Measurements from ENCODE around the gene EPC1.

Gene EPC1

DNA sequence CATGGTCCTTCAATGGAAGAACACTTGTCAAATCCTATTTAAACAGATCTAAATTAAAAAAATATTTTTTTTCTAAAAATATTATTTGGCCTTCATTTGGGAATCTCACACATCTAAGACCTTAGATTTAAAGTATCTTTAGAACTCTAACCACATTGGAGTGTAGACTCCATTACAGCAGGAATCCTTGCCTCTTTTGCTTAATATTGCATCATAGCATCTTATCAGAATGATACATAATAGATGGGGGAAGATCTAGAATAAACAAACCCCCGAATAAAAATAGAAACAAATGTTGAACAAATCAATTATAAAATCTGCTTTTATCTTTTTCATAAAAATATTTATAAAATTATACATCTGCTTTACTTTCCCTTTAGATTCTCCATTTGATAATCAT is 27.6 kb upstream of the EPC1 start:
- TF ChIP-seq, protein P1, sequence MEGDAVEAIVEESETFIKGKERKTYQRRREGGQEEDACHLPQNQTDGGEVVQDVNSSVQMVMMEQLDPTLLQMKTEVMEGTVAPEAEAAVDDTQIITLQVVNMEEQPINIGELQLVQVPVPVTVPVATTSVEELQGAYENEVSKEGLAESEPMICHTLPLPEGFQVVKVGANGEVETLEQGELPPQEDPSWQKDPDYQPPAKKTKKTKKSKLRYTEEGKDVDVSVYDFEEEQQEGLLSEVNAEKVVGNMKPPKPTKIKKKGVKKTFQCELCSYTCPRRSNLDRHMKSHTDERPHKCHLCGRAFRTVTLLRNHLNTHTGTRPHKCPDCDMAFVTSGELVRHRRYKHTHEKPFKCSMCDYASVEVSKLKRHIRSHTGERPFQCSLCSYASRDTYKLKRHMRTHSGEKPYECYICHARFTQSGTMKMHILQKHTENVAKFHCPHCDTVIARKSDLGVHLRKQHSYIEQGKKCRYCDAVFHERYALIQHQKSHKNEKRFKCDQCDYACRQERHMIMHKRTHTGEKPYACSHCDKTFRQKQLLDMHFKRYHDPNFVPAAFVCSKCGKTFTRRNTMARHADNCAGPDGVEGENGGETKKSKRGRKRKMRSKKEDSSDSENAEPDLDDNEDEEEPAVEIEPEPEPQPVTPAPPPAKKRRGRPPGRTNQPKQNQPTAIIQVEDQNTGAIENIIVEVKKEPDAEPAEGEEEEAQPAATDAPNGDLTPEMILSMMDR (IDR thresholded peaks at IDR 0.05): no peak
- Mint-ChIP-seq H3K4me3 (no peak overlapping the region), H3K27me3 (ENCODE audit: low read depth, poor library complexity) (peaks cover 3% of the 10 kb centered on the region), H3K27ac (no peak overlapping the region), H3K9me3 (peaks cover 21% of the 10 kb centered on the region), H3K36me3 (ENCODE audit: low read depth) (peaks cover 40% of the 10 kb centered on the region), H3K4me1 (peaks cover 6% of the 10 kb centered on the region)
- DNase-seq: no peak

GRCh38 chr10:32373496-32373895 is 26.5 kb upstream of the EPC1 start:
- TF ChIP-seq, protein P1 (IDR thresholded peaks at IDR 0.05): no peak
- no peak overlapping the region for H3K4me3 Mint-ChIP-seq
- peaks cover 3% of the 10 kb centered on the region for H3K27me3 Mint-ChIP-seq (ENCODE audit: low read depth, poor library complexity)
- no peak for DNase-seq
- peaks cover 40% of the 10 kb centered on the region for H3K36me3 Mint-ChIP-seq (ENCODE audit: low read depth)
- peaks cover 6% of the 10 kb centered on the region for H3K4me1 Mint-ChIP-seq
- peaks cover 21% of the 10 kb centered on the region for H3K9me3 Mint-ChIP-seq
- H3K27ac Mint-ChIP-seq: no peak overlapping the region

- Mint-ChIP-seq H3K36me3 (ENCODE audit: low read depth) (peaks cover 40% of the 10 kb centered on the region), H3K27me3 (ENCODE audit: low read depth, poor library complexity) (peaks cover 3% of the 10 kb centered on the region), H3K4me1 (peaks cover 10% of the 10 kb centered on the region), H3K9me3 (peaks cover 21% of the 10 kb centered on the region), H3K27ac (no peak overlapping the region), H3K4me3 (no peak overlapping the region)
- DNase-seq: no peak
- TF ChIP-seq, protein P1 (IDR thresholded peaks at IDR 0.05): no peak
These were observed 26.1 kb upstream of the EPC1 start for GRCh38 chr10:32373031-32373430.

DNA sequence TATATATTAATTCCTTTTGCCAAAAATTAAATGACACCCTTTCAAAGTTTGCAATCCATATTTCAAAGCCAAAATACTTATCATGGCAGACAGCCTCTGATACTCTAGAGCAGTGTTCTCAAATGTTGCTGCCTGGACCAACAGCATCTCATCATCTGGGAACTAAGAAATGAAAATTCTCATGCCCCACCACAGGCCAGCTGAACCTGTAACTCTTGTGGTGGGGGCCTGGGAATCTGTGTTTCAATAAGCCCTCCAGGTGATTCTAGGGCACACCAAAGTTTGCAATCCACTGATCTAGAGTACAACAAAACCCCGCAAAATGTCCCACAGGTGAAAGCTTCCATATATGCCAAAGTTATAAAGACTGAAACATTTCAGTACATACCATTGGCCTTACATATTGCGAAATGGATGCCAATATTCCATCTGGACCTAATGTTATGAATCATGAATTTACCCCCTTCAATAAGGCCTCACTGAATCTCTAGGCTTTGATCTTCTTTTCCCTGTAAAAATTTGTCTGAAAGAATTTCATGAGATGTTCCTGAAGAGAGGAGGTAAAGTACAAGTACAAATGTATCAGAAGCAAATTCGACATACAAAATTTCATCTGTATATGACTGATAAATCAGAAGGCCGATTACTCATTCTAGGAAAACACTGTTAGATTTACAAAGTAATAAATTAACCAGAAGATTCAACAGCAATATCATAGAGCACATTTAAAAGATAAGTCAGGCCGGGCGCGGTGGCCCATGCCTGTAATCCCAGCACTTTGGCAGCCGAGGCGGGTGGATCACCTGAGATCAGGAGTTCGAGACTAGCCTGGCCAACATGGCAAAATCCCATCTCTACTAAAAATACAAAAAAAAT is 25.3 kb upstream of the EPC1 start:
- Mint-ChIP-seq H3K4me3 (no peak overlapping the region), H3K27me3 (ENCODE audit: low read depth, poor library complexity) (peaks cover 3% of the 10 kb centered on the region), H3K36me3 (ENCODE audit: low read depth) (peaks cover 40% of the 10 kb centered on the region), H3K27ac (no peak overlapping the region), H3K4me1 (peaks cover 15% of the 10 kb centered on the region), H3K9me3 (peaks cover 21% of the 10 kb centered on the region)
- TF ChIP-seq, protein P1 (IDR thresholded peaks at IDR 0.05): no peak
- no peak for DNase-seq

DNA sequence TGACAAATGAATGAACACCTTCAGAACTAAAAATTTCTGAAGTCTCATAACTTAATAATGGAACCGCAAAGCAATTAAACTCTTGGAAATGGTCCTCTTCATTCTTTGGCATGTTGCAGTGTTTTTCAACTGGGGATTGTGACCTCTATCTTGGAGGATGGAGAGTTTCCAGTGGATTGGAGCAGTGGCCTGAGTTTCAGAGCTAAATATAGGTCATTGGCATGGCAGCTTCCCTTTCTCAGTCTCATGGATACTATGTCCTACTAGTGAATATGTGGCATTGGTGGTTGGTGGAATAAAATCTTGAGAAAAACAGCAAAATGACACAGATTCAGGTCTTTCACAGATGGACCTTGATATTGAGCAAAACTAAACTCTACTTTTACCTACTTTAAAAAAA is 24.1 kb upstream of the EPC1 start:
- H3K4me3 Mint-ChIP-seq: no peak overlapping the region
- H3K36me3 Mint-ChIP-seq (ENCODE audit: low read depth): peaks cover 40% of the 10 kb centered on the region
- no peak for DNase-seq
- TF ChIP-seq, protein P1 (IDR thresholded peaks at IDR 0.05): no peak
- peaks cover 21% of the 10 kb centered on the region for H3K9me3 Mint-ChIP-seq
- peaks cover 15% of the 10 kb centered on the region for H3K4me1 Mint-ChIP-seq
- H3K27me3 Mint-ChIP-seq (ENCODE audit: low read depth, poor library complexity): peaks cover 3% of the 10 kb centered on the region
- peak overlapping the region; percentile 24 for H3K27ac Mint-ChIP-seq

Data from nephron progenitor cell (in vitro differentiated cells).